Measurements from ENCODE around the gene EEF1B2.

- TF ChIP-seq, protein P1, sequence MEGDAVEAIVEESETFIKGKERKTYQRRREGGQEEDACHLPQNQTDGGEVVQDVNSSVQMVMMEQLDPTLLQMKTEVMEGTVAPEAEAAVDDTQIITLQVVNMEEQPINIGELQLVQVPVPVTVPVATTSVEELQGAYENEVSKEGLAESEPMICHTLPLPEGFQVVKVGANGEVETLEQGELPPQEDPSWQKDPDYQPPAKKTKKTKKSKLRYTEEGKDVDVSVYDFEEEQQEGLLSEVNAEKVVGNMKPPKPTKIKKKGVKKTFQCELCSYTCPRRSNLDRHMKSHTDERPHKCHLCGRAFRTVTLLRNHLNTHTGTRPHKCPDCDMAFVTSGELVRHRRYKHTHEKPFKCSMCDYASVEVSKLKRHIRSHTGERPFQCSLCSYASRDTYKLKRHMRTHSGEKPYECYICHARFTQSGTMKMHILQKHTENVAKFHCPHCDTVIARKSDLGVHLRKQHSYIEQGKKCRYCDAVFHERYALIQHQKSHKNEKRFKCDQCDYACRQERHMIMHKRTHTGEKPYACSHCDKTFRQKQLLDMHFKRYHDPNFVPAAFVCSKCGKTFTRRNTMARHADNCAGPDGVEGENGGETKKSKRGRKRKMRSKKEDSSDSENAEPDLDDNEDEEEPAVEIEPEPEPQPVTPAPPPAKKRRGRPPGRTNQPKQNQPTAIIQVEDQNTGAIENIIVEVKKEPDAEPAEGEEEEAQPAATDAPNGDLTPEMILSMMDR (IDR thresholded peaks at IDR 0.05; ENCODE audit: low read depth, low read length) = no peak
- TF ChIP-seq POLR2A (IDR thresholded peaks at IDR 0.05; ENCODE audit: extremely low read depth, insufficient read length) (no peak), MYC (IDR thresholded peaks at IDR 0.05; ENCODE audit: low read depth, low read length) (no peak), MAX (IDR thresholded peaks at IDR 0.05; ENCODE audit: low read depth, low read length) (no peak)
Observed at GRCh38 chr2:206198677-206199076, 39.0 kb downstream of the EEF1B2 start.
